Upper lobe of left lung (tissue), 4 donors: ENCODE data around the gene PTPRN2.

Experiments used
- POLR2A ChIP-seq, 4 donors: fragments of 450-650 bp; IDR thresholded peaks; one replicate each; pipeline ENCODE4 v1.5.1; 2016 to 2017; ENCODE audit warnings: antibody characterized with exemption in 4 of 4, mild to moderate bottlenecking in 2 of 4
- POLR2AphosphoS5 ChIP-seq, 2 donors: sonication (generic); formaldehyde crosslinking; IDR thresholded peaks; one replicate each; pipeline ENCODE4 v1.5.1; 2017; ENCODE audit warnings: antibody characterized with exemption in 2 of 2
- TF ChIP-seq, protein P1 (sequence below), 6 experiments: fragments of 450-650 bp in 4 of 6; fragments of 200-600 bp in 2 of 6; sonication (generic) in 2 of 6; IDR thresholded peaks; one replicate each; pipeline ENCODE4 v1.5.1; 2016 to 2019; ENCODE audit warnings: antibody characterized with exemption in 6 of 6

DNA sequence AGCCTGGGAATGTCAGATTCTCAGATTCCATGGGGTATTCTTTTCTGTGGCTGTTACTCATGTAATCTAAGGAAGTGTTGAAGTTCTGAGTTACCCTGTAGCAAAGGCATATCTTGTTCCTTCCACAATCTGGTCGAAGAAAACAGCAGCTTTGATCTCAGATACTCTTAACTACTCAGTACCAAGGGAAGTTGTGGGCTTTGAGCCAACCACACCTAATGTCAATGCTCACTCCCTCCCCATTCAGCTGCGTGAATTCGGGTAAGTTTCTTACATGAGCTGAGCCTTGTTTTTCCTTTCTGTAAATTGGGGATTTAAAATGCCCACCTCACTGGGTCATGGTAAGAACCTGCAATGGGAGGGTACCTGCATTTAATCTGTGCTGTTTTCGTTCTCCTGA, 52.5 kb downstream of the PTPRN2 start:
- TF ChIP-seq, protein P1, sequence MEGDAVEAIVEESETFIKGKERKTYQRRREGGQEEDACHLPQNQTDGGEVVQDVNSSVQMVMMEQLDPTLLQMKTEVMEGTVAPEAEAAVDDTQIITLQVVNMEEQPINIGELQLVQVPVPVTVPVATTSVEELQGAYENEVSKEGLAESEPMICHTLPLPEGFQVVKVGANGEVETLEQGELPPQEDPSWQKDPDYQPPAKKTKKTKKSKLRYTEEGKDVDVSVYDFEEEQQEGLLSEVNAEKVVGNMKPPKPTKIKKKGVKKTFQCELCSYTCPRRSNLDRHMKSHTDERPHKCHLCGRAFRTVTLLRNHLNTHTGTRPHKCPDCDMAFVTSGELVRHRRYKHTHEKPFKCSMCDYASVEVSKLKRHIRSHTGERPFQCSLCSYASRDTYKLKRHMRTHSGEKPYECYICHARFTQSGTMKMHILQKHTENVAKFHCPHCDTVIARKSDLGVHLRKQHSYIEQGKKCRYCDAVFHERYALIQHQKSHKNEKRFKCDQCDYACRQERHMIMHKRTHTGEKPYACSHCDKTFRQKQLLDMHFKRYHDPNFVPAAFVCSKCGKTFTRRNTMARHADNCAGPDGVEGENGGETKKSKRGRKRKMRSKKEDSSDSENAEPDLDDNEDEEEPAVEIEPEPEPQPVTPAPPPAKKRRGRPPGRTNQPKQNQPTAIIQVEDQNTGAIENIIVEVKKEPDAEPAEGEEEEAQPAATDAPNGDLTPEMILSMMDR (IDR thresholded peaks at IDR 0.05): no peak
- TF ChIP-seq POLR2A (IDR thresholded peaks at IDR 0.05): no peak
- TF ChIP-seq POLR2AphosphoS5 (IDR thresholded peaks at IDR 0.05): no peak
